DND-41 (cell line): Measurements from ENCODE around the gene ERGIC3.

Source experiments
- ATAC-seq: fragments of 200-7000 bp; cut with Tn5 transposase; 3 replicates; pipeline ENCODE4 v1.9.1; 2021; ENCODE audit warnings: low read depth; ENCODE audit not compliant: insufficient read depth
- DNase-seq: peaks from one replicate; pipeline ENCODE4 v3.0.0-alpha.2; 2020
- H2AFZ ChIP-seq: 2 replicates; pipeline ENCODE4 v1.6.0; 2012; ENCODE audit warnings: low read depth, low read length
- H3K27ac ChIP-seq: 2 replicates; pipeline ENCODE4 v1.5.1; 2012; ENCODE audit warnings: low read length, inconsistent platforms
- H3K27me3 ChIP-seq: fragments of 200-600 bp; sonication (generic); 2 replicates; pipeline ENCODE4 v1.6.0; 2012; ENCODE audit warnings: low read length, mild to moderate bottlenecking, inconsistent platforms; ENCODE audit not compliant: insufficient read depth, poor library complexity
- H3K36me3 ChIP-seq: 2 replicates; pipeline ENCODE4 v1.5.1; 2012; ENCODE audit warnings: low read length, inconsistent platforms; ENCODE audit not compliant: insufficient read depth
- H3K4me1 ChIP-seq: 2 replicates; pipeline ENCODE4 v1.5.1; 2012; ENCODE audit warnings: mild to moderate bottlenecking, low read length; ENCODE audit not compliant: insufficient read depth
- H3K4me2 ChIP-seq: 2 replicates; pipeline ENCODE4 v1.6.0; 2012; ENCODE audit warnings: mild to moderate bottlenecking, moderate library complexity, low read length, inconsistent platforms; ENCODE audit not compliant: insufficient read depth
- H3K4me3 ChIP-seq, 2 experiments: fragments of 200-600 bp in 1 of 2; shearing (Covaris generic) in 1 of 2; 2 replicates each; pipeline ENCODE4 v1.5.1; 2012 to 2016; ENCODE audit warnings: inconsistent platforms in 2 of 2, low read length in 2 of 2, mild to moderate bottlenecking in 2 of 2, low read depth in 1 of 2, moderate library complexity in 1 of 2
- H3K79me2 ChIP-seq: 2 replicates; pipeline ENCODE4 v1.6.0; 2012; ENCODE audit warnings: low read length, inconsistent platforms; ENCODE audit not compliant: insufficient read depth
- H3K9ac ChIP-seq: 2 replicates; pipeline ENCODE4 v1.6.0; 2012; ENCODE audit warnings: low read depth, mild to moderate bottlenecking, inconsistent platforms, low read length, moderate library complexity
- H3K9me3 ChIP-seq: 2 replicates; pipeline ENCODE4 v1.5.1; 2012; ENCODE audit warnings: low read length, moderate library complexity, mild to moderate bottlenecking, inconsistent platforms; ENCODE audit not compliant: insufficient read depth, severe bottlenecking
- H4K20me1 ChIP-seq: 2 replicates; pipeline ENCODE4 v1.6.0; 2012; ENCODE audit warnings: low read length; ENCODE audit not compliant: insufficient read depth
- EZH2 ChIP-seq: IDR thresholded peaks from 3 replicates; pipeline ENCODE4 v1.6.1; 2012; ENCODE audit warnings: borderline replicate concordance, low read depth, mild to moderate bottlenecking, moderate library complexity, low read length, inconsistent platforms; ENCODE audit not compliant: severe bottlenecking
- TF ChIP-seq, protein P1 (sequence below): IDR thresholded peaks from 2 replicates; pipeline ENCODE4 v1.5.1; 2012; ENCODE audit warnings: borderline replicate concordance, low read length, moderate library complexity, mild to moderate bottlenecking; ENCODE audit not compliant: poor library complexity, severe bottlenecking; ENCODE audit errors: extremely low read depth

ERGIC3 gene

GRCh38 chr20:35555951-35556645 lies 14.2 kb downstream of the ERGIC3 start:
- DNase-seq (no peak), ATAC-seq (no peak)
- no peaks in the 10 kb centered on the region for H3K9me3 ChIP-seq
- no peak overlapping the region for H3K27ac ChIP-seq
- no peak overlapping the region for H2AFZ ChIP-seq
- no peaks in the 10 kb centered on the region for H3K79me2 ChIP-seq
- no peak overlapping the region for H3K9ac ChIP-seq
- H3K36me3 ChIP-seq: peaks cover 69% of the 10 kb centered on the region
- no peak overlapping the region for H3K4me2 ChIP-seq
- no peaks in the 10 kb centered on the region for H3K4me1 ChIP-seq
- TF ChIP-seq EZH2: no peak
- TF ChIP-seq, protein P1, sequence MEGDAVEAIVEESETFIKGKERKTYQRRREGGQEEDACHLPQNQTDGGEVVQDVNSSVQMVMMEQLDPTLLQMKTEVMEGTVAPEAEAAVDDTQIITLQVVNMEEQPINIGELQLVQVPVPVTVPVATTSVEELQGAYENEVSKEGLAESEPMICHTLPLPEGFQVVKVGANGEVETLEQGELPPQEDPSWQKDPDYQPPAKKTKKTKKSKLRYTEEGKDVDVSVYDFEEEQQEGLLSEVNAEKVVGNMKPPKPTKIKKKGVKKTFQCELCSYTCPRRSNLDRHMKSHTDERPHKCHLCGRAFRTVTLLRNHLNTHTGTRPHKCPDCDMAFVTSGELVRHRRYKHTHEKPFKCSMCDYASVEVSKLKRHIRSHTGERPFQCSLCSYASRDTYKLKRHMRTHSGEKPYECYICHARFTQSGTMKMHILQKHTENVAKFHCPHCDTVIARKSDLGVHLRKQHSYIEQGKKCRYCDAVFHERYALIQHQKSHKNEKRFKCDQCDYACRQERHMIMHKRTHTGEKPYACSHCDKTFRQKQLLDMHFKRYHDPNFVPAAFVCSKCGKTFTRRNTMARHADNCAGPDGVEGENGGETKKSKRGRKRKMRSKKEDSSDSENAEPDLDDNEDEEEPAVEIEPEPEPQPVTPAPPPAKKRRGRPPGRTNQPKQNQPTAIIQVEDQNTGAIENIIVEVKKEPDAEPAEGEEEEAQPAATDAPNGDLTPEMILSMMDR: no peak
- no peaks in the 10 kb centered on the region for H3K27me3 ChIP-seq
- no peak overlapping the region for H3K4me3 ChIP-seq
- H4K20me1 ChIP-seq: 0 out of 2 replicates have a peak, but pooled peaks cover 4% of the 10 kb centered on the region

DNA sequence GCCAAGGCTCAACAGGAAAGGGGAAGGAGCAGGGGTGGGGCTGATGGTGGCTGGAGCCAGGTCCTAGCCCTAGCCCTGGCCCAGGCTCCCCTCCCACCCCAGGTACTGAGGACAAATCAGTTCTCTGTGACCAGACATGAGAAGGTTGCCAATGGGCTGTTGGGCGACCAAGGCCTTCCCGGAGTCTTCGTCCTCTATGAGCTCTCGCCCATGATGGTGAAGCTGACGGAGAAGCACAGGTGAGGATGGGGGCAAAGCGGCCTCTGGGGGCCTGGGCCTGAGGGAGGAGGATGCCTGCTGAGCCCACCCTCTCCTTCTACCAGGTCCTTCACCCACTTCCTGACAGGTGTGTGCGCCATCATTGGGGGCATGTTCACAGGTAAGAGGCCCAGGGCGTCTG lies 15.0 kb downstream of the ERGIC3 start:
- TF ChIP-seq EZH2: no peak
- TF ChIP-seq, protein P1: no peak
- no peak overlapping the region for H3K4me2 ChIP-seq
- no peak for ATAC-seq

DNA sequence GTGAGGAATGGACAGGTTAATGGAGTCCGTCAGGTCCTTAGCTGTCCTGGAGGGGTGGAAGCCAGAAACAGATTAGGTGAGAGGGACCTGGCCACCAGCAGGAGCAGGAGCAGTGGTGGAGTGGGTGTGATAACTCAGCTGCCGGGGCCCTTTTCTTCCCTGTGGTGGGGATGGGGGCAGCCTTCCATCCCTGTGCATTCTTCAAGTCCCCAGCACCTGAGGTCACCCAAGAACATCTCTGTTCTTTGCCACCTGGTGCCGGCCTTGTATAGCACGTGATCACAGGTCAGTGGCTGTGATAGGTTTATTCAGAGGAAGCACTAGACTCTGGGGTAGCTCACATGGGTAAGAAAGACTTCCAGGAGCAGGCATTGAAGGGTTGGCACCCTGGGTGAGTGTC lies 16.6 kb downstream of the ERGIC3 start:
- TF ChIP-seq EZH2: no peak
- TF ChIP-seq, protein P1: no peak
- DNase-seq (no peak), ATAC-seq (no peak)
- Histone ChIP-seq H2AFZ (no peak overlapping the region), H3K27ac (no peak overlapping the region), H4K20me1 (0 out of 2 replicates have a peak, but pooled peaks cover 4% of the 10 kb centered on the region), H3K9me3 (no peaks in the 10 kb centered on the region), H3K4me1 (no peaks in the 10 kb centered on the region), H3K27me3 (no peaks in the 10 kb centered on the region), H3K9ac (no peak overlapping the region), H3K36me3 (peaks cover 47% of the 10 kb centered on the region), H3K4me2 (no peak overlapping the region), H3K79me2 (no peaks in the 10 kb centered on the region), H3K4me3 (no peak overlapping the region)

More for the DNA sequence above, 15.0 kb downstream of the ERGIC3 start:
- Histone ChIP-seq H3K27ac (no peak overlapping the region), H3K9ac (no peak overlapping the region), H2AFZ (no peak overlapping the region), H4K20me1 (0 out of 2 replicates have a peak, but pooled peaks cover 4% of the 10 kb centered on the region), H3K9me3 (no peaks in the 10 kb centered on the region), H3K27me3 (no peaks in the 10 kb centered on the region), H3K79me2 (no peaks in the 10 kb centered on the region), H3K4me3 (no peak overlapping the region), H3K4me1 (no peaks in the 10 kb centered on the region), H3K36me3 (peaks cover 62% of the 10 kb centered on the region)
- DNase-seq: no peak
